Gastrocnemius medialis (tissue), 4 donors: ENCODE data around the gene PXDN. TPM values are rescaled to one million over a fixed set of nuclear protein-coding genes. Genes with fewer than 3 reads are reported as not detected.
"Not testable (repeated sequence)": the region's sequence is repeated elsewhere in the genome, so short reads cannot be mapped to it uniquely, and the experiment has no call there.

Source experiments
- ATAC-seq, 2 donors: fragments of 150-250 bp; one replicate each; pipeline ENCODE4 v1.9.1; 2016
- DNase-seq, 2 donors: peaks; one replicate each; pipeline ENCODE4 v3.0.0-alpha.2; 2019
- H3K27ac ChIP-seq, 4 donors: fragments of 200-600 bp; sonication (generic); 1 replicate in 1 of 4; 2 replicates in 3 of 4; pipeline ENCODE4 v1.5.1; 2016 to 2018; ENCODE audit warnings: mild to moderate bottlenecking in 2 of 4, moderate library complexity in 1 of 4
- H3K27me3 ChIP-seq, 3 donors: fragments of 200-600 bp; sonication (generic) in 2 of 3; 1 replicate in 1 of 3; 2 replicates in 2 of 3; pipeline versions ENCODE4 v1.5.1 to v1.6.0; 2016 to 2019; ENCODE audit warnings: mild to moderate bottlenecking in 1 of 3, moderate library complexity in 1 of 3
- H3K36me3 ChIP-seq, 2 donors: fragments of 200-600 bp; sonication (generic) in 1 of 2; one replicate each; pipeline ENCODE4 v1.5.1; 2017 to 2018
- H3K4me1 ChIP-seq, 2 donors: fragments of 200-600 bp; sonication (generic) in 1 of 2; one replicate each; pipeline ENCODE4 v1.5.1; 2016 to 2017; ENCODE audit warnings: mild to moderate bottlenecking in 2 of 2
- H3K4me3 ChIP-seq, 4 donors: fragments of 200-600 bp; sonication (generic) in 3 of 4; 1 replicate in 1 of 4; 2 replicates in 3 of 4; pipeline ENCODE4 v1.5.1; 2016 to 2019; ENCODE audit warnings: mild to moderate bottlenecking in 2 of 4
- H3K9me3 ChIP-seq, 3 donors: fragments of 200-600 bp; sonication (generic) in 2 of 3; 1 replicate in 1 of 3; 2 replicates in 2 of 3; pipeline ENCODE4 v1.5.1; 2016 to 2019
- POLR2A ChIP-seq, 2 donors: fragments of 450-650 bp; IDR thresholded peaks; one replicate each; pipeline ENCODE4 v1.6.1; 2017; ENCODE audit warnings: antibody characterized with exemption in 2 of 2, mild to moderate bottlenecking in 2 of 2, moderate library complexity in 2 of 2
- in situ Hi-C, 4 donors: fragments of 200-750 bp; cut with MboI; loops; one replicate each; pipeline versions ENCODE4 v1.15.0 to v1.8.0; 2017; ENCODE audit warnings: low sequenced_read_pairs in 4 of 4
- intact Hi-C: fragments of 100-400 bp; cut with DNase I; formaldehyde crosslinking; loops from one replicate; pipeline ENCODE4 v1.15.1; 2023; ENCODE audit warnings: low total_unique reads
- total RNA-seq, 4 donors: library from RNA; depleted of rRNA; stranded (reverse); fragments of >200 nt; gene quantifications; one replicate each; pipeline versions ENCODE4 v1.1.0 to v1.2.3, GENCODE V29; 2016
- TF ChIP-seq, protein P1 (sequence below), 5 experiments: fragments of 450-650 bp in 3 of 5; fragments of 200-600 bp in 2 of 5; sonication (generic) in 2 of 5; IDR thresholded peaks in 4 of 5; conservative IDR thresholded peaks in 1 of 5; 1 replicate in 4 of 5; 2 replicates in 1 of 5; pipeline ENCODE4 v1.5.1; 2016 to 2019; ENCODE audit warnings: antibody characterized with exemption in 5 of 5, mild to moderate bottlenecking in 3 of 5, moderate library complexity in 3 of 5

The PXDN gene
- total RNA-seq, 4 donors from 2014 or later: 7.8 to 13.4 (median 10.3) TPM

DNA sequence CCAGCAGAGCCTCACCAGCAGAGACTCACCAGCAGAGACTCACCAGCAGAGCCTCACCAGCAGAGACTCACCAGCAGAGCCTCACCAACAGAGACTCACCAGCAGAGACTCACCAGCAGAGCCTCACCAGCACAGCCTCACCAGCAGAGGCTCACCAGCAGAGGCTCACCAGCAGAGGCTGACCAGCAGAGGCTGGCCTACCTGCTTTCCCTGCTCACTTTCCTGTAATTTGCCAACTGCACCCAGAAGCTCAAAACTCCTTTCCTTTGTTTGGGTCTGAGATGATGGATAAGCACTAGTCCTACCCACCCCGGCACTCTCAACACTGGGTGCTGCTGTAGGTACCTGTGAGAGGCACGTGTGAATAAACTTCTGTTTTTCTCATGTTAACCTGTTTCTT, 36.4 kb upstream of the PXDN start:
- no peaks in the 10 kb centered on the region for H3K4me1 ChIP-seq
- intact Hi-C loops: no loop called here
- no peaks in the 10 kb centered on the region for H3K36me3 ChIP-seq
- in situ Hi-C loops: no loop called here
- H3K4me3 ChIP-seq: no peak overlapping the region
- no peak for ATAC-seq
- no peak for DNase-seq
- no peaks in the 10 kb centered on the region for H3K9me3 ChIP-seq
- TF ChIP-seq POLR2A (IDR thresholded peaks at IDR 0.05): no peak
- TF ChIP-seq, protein P1, sequence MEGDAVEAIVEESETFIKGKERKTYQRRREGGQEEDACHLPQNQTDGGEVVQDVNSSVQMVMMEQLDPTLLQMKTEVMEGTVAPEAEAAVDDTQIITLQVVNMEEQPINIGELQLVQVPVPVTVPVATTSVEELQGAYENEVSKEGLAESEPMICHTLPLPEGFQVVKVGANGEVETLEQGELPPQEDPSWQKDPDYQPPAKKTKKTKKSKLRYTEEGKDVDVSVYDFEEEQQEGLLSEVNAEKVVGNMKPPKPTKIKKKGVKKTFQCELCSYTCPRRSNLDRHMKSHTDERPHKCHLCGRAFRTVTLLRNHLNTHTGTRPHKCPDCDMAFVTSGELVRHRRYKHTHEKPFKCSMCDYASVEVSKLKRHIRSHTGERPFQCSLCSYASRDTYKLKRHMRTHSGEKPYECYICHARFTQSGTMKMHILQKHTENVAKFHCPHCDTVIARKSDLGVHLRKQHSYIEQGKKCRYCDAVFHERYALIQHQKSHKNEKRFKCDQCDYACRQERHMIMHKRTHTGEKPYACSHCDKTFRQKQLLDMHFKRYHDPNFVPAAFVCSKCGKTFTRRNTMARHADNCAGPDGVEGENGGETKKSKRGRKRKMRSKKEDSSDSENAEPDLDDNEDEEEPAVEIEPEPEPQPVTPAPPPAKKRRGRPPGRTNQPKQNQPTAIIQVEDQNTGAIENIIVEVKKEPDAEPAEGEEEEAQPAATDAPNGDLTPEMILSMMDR (IDR thresholded peaks at IDR 0.05 in 4 of 5, conservative IDR thresholded peaks at IDR 0.05 in 1 of 5): no peak
- H3K27me3 ChIP-seq: no peaks in the 10 kb centered on the region
- H3K27ac ChIP-seq: no peak overlapping the region

- H3K27me3 ChIP-seq, DNase-seq, H3K27ac ChIP-seq, ATAC-seq, H3K4me1 ChIP-seq, intact Hi-C loops, H3K4me3 ChIP-seq, H3K36me3 ChIP-seq, H3K9me3 ChIP-seq, in situ Hi-C loops: not testable (repeated sequence)
Observed at GRCh38 chr2:1780054-1780453, 35.7 kb upstream of the PXDN start.

- Histone ChIP-seq H3K27ac (no peak overlapping the region), H3K4me3 (no peak overlapping the region), H3K9me3 (no peaks in the 10 kb centered on the region), H3K4me1 (no peaks in the 10 kb centered on the region), H3K36me3 (no peaks in the 10 kb centered on the region), H3K27me3 (no peaks in the 10 kb centered on the region)
- ATAC-seq (no peak), DNase-seq (no peak)
- TF ChIP-seq POLR2A (IDR thresholded peaks at IDR 0.05): no peak
- TF ChIP-seq, protein P1 (IDR thresholded peaks at IDR 0.05 in 4 of 5, conservative IDR thresholded peaks at IDR 0.05 in 1 of 5): no peak
- intact Hi-C loops (no loop called here), in situ Hi-C loops (no loop called here)
Observed at GRCh38 chr2:1778566-1778965, 34.3 kb upstream of the PXDN start.

GRCh38 chr2:1777781-1778180, 33.5 kb upstream of the PXDN start:
- Histone ChIP-seq H3K27me3 (no peaks in the 10 kb centered on the region), H3K9me3 (no peaks in the 10 kb centered on the region), H3K27ac (no peak overlapping the region), H3K36me3 (no peaks in the 10 kb centered on the region), H3K4me1 (no peaks in the 10 kb centered on the region), H3K4me3 (no peak overlapping the region)
- TF ChIP-seq POLR2A (IDR thresholded peaks at IDR 0.05): no peak
- TF ChIP-seq, protein P1 (IDR thresholded peaks at IDR 0.05 in 4 of 5, conservative IDR thresholded peaks at IDR 0.05 in 1 of 5): no peak
- no peak for ATAC-seq
- DNase-seq: no peak
- intact Hi-C loops (no loop called here), in situ Hi-C loops (no loop called here)

- intact Hi-C loops: no loop called here
- no peak for DNase-seq
Observed at GRCh38 chr2:1777156-1777555, 32.8 kb upstream of the PXDN start.

More at GRCh38 chr2:1777156-1777555, 32.8 kb upstream of the PXDN start:
- Histone ChIP-seq H3K4me1 (no peaks in the 10 kb centered on the region), H3K27ac (no peak overlapping the region), H3K4me3 (no peak overlapping the region), H3K9me3 (no peaks in the 10 kb centered on the region), H3K27me3 (no peaks in the 10 kb centered on the region), H3K36me3 (no peaks in the 10 kb centered on the region)
- TF ChIP-seq, protein P1 (IDR thresholded peaks at IDR 0.05 in 4 of 5, conservative IDR thresholded peaks at IDR 0.05 in 1 of 5): no peak
- no peak for TF ChIP-seq POLR2A (IDR thresholded peaks at IDR 0.05)
- in situ Hi-C loops: no loop called here
- no peak for ATAC-seq
